Measurements from ENCODE around the gene PMM1. TPM values are rescaled to one million over a fixed set of nuclear protein-coding genes. Genes with fewer than 3 reads are reported as not detected.

Gene PMM1
- total and polyA plus RNA-seq, 2 of the 13 experiments (the other 11 are each of a cell fraction or from before 2014, with no cell fraction given): 17.8 to 95.6 TPM

GRCh38 chr22:41551877-41552582 lies 37.6 kb downstream of the PMM1 start:
- no peaks in the 10 kb centered on the region for H3K79me2 ChIP-seq (ENCODE audit: insufficient read depth, low read length)
- DNase-seq (ENCODE audit: low spot score) (no peak), ATAC-seq (no peak), FAIRE-seq (no peak)
- ChIA-PET CTCF (ENCODE audit: low intra/inter-chr PET ratio, low total read pairs) (no interaction called here), POLR2A (interaction anchor here (0.6 to 4.5 kb wide), 9 partner anchors 8 to 171 kb away, joined by 3 to 35 read pairs (median 5); partner anchors contain the start of genes CSDC2 and PMM1)
- H3K27me3 ChIP-seq (ENCODE audit: control insufficient read depth in 1 of 2, insufficient read depth in 2 of 2, low read length in 2 of 2): no peaks in the 10 kb centered on the region; a peak in 2 of 5 replicates
- TF ChIP-seq SRSF1 (optimal IDR thresholded peaks at IDR 0.05; ENCODE audit: low read depth, low read length) (peak; percentile 31), ZNF687 (CRISPR knock-in tag; IDR thresholded peaks at IDR 0.05) (peak; percentile 24; the same call in 1 of the 2 replicates), ZFX (CRISPR knock-in tag; IDR thresholded peaks at IDR 0.05; ENCODE audit: low read depth) (0 out of 2 replicates have a peak, but pooled peaks have one; percentile 18), RBFOX2 (IDR thresholded peaks at IDR 0.05; ENCODE audit: low read depth, low read length) (no peak), ZNF362 (CRISPR knock-in tag; IDR thresholded peaks at IDR 0.05; ENCODE audit: borderline replicate concordance) (peak; percentile 40; the same call in 1 of the 2 replicates)
- no peaks in the 10 kb centered on the region for H3K9me3 ChIP-seq (ENCODE audit: low read length)
- intact Hi-C loops (cut with micrococcal nuclease; ENCODE audit: unreplicated experiment) (no loop called here), in situ Hi-C loops (cut with HindIII; ENCODE audit: extremely low pct_ligation_motif_present, low pct_unique_long_range_greater_than_20kb) (no loop called here)
- H3K36me3 ChIP-seq (replicated peaks in 1 of 2; ENCODE audit: control insufficient read depth in 1 of 2, insufficient read depth in 2 of 2, low read length in 2 of 2): no peaks in the 10 kb centered on the region
- H3K4me2 ChIP-seq (ENCODE audit: low read depth, low read length): peak overlapping the region; percentile 51
- H3K9ac ChIP-seq (ENCODE audit: insufficient read depth, low read depth, low read length): peak overlapping the region; percentile 45; the same call in 1 of the 2 replicates
- H3K27ac ChIP-seq (ENCODE audit: extremely low read length, insufficient read depth, low read length): peak overlapping the region; percentile 9
- peak overlapping the region; percentile 67 for H2AFZ ChIP-seq (ENCODE audit: low read length)
- no TSS peak for BruUV-seq (replicated peaks)
- H3K4me1 ChIP-seq (ENCODE audit: insufficient read depth, low read length): peaks cover 85% of the 10 kb centered on the region
- H4K20me1 ChIP-seq (ENCODE audit: insufficient read depth, low read length): no peaks in the 10 kb centered on the region
- H3K4me3 ChIP-seq (replicated peaks in 1 of 3; ENCODE audit: insufficient read depth in 1 of 3, low read depth in 2 of 3, low read length in 3 of 3): peak overlapping the region; percentile 2 to 47 (median 14); a peak in 5 of 6 replicates
- WGBS (ENCODE audit: low lambda C conversion rate): 33% methylated on average over 11 of the region's 11 CpGs

All from HepG2 (cell line).